NCI-H510A treated with DMSO at 0.1 percent for 48 hours (cell line): ENCODE results near the gene TAS2R10.
"Not testable (repeated sequence)": the region's sequence is repeated elsewhere in the genome, so short reads cannot be mapped to it uniquely, and the experiment has no call there.

ENCODE experiments used
- DNase-seq: peaks from one replicate; lab custom pipeline; 2025; lab: John Stamatoyannopoulos, UW

The TAS2R10 gene

GRCh38 chr12:10826258-10826657, at the start of gene TAS2R10:
TAS2R10 (minus strand) TSS chr12:10826358; CDS start chr12:10826269, 89 bp downstream.
- DNase-seq = no peak

- DNase-seq = no peak
Observed at GRCh38 chr12:10873378-10873777, 47.2 kb upstream of the TAS2R10 start.

- no peak for DNase-seq
Observed at GRCh38 chr12:10867381-10867780, 41.2 kb upstream of the TAS2R10 start.

- no peak for DNase-seq
Observed at GRCh38 chr12:10863512-10864218, 37.5 kb upstream of the TAS2R10 start.

- no peak for DNase-seq
Observed at GRCh38 chr12:10861366-10861765, 35.2 kb upstream of the TAS2R10 start.

- no peak for DNase-seq
Observed at GRCh38 chr12:10855807-10856206, 29.6 kb upstream of the TAS2R10 start.

GRCh38 chr12:10853776-10854175, 27.6 kb upstream of the TAS2R10 start:
- no peak for DNase-seq

- DNase-seq = no peak
Observed at GRCh38 chr12:10851243-10851858, 25.2 kb upstream of the TAS2R10 start.

GRCh38 chr12:10849425-10849878, 23.3 kb upstream of the TAS2R10 start, which contains the start of gene PRR4:
PRR4 (minus strand) TSS chr12:10849475; CDS start chr12:10849437, 38 bp downstream.
- DNase-seq = no peak

- DNase-seq = no peak
Observed at GRCh38 chr12:10847744-10848143, 21.6 kb upstream of the TAS2R10 start.

GRCh38 chr12:10842862-10843261, 16.7 kb upstream of the TAS2R10 start:
- no peak for DNase-seq

GRCh38 chr12:10838461-10838860, 12.3 kb upstream of the TAS2R10 start:
- DNase-seq = no peak

GRCh38 chr12:10829994-10830393, 3.8 kb upstream of the TAS2R10 start:
- no peak for DNase-seq

- DNase-seq = no peak
Observed at GRCh38 chr12:10824957-10825356, 1.2 kb downstream of the TAS2R10 start.

- DNase-seq = no peak
Observed at GRCh38 chr12:10811883-10812536, 14.1 kb downstream of the TAS2R10 start.

GRCh38 chr12:10810068-10810467, 16.1 kb downstream of the TAS2R10 start, which contains the start of gene TAS2R9:
TAS2R9 (minus strand) TSS chr12:10810168; CDS start chr12:10810075, 93 bp downstream.
- no peak for DNase-seq

GRCh38 chr12:10807186-10807585, 19.0 kb downstream of the TAS2R10 start, which contains the start of gene TAS2R8:
TAS2R8 (minus strand) TSS chr12:10807286; CDS start chr12:10806980, 306 bp downstream.
- DNase-seq = no peak

GRCh38 chr12:10802587-10802986, 23.6 kb downstream of the TAS2R10 start, which contains the start of gene TAS2R7:
TAS2R7 (minus strand) TSS chr12:10802627; CDS start chr12:10802570, 57 bp downstream.
- no peak for DNase-seq

- DNase-seq = no peak
Observed at GRCh38 chr12:10801741-10802140, 24.4 kb downstream of the TAS2R10 start.

- DNase-seq = no peak
Observed at GRCh38 chr12:10794222-10794621, 31.9 kb downstream of the TAS2R10 start.

- DNase-seq = not testable (repeated sequence)
Observed at GRCh38 chr12:10791769-10792168, 34.4 kb downstream of the TAS2R10 start.

GRCh38 chr12:10783252-10783651, 42.9 kb downstream of the TAS2R10 start:
- no peak for DNase-seq

- no peak for DNase-seq
Observed at GRCh38 chr12:10779103-10779502, 47.1 kb downstream of the TAS2R10 start.
